ENCODE results near the gene EIF3L.

EIF3L gene

DNA sequence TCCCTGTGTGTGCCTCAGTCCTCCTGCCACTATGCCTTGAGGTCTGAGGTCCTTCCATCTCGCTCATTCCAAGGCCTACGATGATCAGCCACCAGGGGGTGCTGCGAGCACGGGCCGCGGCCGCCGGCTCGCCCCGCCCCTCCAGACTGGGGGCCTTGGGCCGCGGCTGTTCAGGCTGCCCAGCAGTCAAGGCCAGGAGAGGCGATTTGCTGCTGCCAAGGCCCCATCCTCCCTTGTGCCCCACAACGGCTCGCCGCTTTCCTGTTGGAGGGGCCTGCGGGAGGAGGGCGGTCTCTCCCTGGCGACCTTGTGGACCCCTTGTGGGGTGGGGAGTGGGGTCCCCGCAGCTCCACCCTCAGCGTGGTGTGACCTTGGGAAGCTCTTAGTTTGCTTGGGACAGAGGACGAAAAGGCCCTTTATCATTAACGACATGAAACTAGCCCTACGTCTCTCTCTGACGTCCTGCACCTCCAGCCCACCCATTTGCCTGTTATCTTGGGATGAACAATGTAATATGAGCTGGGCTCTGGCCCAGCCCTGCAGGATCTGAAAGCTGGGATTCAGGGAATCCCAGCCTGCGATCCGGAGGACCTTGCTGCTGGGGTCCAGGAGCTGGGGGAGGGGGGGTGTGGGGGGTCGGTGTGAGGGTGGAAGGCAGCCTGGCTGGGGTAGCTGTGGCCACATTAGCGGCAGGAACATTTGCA, 31.4 kb upstream of the EIF3L start:
- no peak for FAIRE-seq

DNA sequence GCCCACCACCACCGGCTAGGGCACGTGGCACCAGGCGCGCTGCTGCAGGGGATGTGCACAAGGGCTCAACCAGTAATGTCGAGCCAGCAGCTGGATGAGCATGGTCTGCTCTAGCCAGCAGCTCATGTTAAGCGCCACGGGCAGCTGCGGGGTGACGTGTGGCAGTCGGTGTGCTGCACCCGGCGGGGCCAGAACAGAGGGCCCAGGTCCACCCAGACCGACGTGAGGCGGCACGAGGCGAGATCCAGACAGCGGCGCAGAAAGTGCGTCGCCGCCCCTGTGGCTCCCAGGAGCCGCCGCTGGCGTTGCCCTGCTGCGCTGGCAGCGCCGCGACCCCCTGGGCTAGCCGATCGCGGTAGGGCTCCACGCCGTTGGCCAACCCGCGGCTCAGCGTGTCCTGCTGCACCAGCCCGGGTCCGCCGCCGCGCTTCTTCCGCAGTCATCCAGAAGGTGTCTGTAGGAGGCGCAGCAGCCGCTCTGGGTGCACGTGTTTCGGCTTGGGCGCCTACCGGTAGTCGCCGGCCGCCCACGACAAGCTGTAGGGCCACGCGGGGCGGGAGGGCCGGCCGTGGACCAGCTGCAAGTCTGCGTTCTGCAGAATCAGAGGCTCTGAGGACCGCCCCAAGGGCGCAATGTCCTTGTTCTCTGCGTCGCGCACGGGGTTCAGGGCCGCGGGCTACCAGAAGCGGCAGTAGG, 30.7 kb upstream of the EIF3L start:
- no peak for FAIRE-seq

DNA sequence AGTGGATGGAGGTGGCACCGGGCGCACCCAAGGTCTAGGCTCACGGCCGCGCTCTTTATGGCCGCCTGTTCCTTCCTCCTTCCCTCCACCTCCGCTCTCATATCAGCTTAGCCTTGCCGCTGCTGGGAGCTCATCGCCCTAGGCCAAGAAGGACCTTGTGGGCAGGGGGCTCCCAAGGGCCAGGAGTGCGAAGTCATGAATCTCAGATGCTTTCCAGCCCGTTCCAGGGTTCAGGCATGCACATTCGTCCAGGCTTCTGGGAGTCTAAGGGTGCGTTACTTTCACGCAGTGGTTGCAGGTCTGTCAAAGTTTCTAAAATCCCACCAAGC, 30.1 kb upstream of the EIF3L start:
- no peak for FAIRE-seq

DNA sequence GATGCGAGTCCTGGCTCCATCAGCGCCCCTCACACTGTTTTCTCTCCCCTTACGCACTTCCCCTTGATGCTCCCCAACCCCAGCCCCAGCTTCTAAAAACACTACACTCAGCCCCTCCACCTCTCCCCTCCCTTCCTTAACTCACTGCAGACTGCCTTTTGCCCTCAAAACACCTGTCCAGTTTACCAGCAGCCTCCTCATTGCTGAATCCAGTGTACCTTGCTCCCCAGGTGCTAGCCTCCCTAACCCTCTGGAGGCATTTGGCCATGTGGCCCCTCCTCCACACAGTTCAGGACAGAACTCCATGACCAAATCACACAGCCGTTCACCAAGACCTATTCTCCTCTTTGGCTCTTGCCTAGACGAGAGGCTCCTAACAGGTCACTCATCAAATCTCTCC, 28.9 kb upstream of the EIF3L start:
- FAIRE-seq, result no peak

DNA sequence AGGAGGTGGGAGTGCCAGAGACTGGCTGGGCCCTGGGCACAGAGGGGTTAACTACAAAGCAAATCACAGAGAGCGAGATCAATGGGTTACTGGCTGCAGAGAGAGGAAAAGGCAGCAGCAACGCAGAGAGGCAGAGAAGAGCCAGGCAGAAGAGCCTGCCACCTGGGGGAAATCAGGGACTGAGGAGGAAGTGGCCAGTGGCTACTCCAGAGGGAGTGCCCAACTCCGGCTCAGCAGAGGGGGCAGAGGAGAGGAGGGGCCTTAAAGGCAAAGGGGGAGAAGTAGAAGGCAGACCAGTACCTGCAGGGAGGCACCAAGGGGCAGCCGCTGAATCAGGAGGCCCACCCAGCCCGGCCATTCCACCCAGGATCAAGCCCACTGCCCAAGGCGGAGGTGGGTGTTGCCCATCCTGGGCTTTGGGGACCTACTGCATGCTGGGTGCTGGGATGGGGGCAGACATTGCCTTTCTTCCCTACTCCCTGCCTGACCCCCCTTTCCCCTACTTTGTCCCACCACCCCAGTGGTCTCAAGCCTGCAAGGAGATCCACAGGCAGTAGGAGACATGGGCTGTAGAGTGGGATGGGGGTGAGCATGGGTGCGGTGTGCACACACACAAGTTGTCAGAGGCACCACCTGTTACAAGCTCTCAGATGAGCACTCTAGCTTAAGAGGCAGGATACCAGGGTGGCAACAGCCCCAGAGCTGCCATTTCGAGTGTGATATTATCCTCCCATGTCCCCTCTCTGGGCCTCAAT, 27.0 kb upstream of the EIF3L start:
- FAIRE-seq, result no peak

DNA sequence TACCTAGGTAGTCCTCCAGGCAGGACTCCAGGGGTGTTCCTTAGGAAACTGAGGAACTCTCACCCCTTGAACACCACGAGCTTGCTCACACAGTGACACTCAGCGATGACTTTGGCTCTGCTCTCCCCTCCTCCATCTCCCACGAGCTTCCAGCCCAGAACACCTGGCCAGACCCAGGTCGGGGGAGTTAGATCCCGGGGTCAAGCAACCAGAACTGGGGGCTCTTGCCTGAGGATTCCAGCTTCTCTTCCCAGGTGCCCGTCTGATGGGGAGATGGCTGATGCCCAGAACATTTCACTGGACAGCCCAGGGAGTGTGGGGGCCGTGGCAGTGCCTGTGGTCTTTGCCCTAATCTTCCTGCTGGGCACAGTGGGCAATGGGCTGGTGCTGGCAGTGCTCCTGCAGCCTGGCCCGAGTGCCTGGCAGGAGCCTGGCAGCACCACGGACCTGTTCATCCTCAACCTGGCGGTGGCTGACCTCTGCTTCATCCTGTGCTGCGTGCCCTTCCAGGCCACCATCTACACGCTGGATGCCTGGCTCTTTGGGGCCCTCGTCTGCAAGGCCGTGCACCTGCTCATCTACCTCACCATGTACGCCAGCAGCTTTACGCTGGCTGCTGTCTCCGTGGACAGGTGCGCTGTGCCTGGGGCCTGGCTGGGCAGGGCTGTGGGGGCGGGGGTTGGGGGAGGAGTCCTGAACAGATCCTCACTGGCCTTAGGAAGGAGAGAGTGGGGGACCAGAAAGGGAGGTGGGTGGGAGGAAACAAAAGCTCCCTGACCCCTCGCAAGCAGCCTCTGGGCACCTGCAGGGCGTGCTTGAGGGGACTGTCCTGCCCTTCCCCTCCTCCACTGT, 25.9 kb upstream of the EIF3L start, which contains the start of gene GALR3:
Gene GALR3, plus strand, starts transcription at position 249 of the 852 bp plus-strand sequence. Its CDS starts 25 bp downstream, at position 274.
- FAIRE-seq, result no peak

DNA sequence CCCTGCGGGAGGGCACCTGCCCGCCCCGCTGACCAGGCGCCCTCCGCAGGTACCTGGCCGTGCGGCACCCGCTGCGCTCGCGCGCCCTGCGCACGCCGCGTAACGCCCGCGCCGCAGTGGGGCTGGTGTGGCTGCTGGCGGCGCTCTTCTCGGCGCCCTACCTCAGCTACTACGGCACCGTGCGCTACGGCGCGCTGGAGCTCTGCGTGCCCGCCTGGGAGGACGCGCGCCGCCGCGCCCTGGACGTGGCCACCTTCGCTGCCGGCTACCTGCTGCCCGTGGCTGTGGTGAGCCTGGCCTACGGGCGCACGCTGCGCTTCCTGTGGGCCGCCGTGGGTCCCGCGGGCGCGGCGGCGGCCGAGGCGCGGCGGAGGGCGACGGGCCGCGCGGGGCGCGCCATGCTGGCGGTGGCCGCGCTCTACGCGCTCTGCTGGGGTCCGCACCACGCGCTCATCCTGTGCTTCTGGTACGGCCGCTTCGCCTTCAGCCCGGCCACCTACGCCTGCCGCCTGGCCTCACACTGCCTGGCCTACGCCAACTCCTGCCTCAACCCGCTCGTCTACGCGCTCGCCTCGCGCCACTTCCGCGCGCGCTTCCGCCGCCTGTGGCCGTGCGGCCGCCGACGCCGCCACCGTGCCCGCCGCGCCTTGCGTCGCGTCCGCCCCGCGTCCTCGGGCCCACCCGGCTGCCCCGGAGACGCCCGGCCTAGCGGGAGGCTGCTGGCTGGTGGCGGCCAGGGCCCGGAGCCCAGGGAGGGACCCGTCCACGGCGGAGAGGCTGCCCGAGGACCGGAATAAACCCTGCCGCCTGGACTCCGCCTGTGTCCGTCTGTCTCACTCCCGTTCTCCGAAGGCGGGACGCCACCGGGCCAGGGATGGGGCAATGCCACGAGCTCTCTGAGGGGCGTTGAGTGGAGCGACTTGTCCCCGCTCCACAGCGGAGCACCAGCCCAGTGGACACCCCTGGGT, 24.3 kb upstream of the EIF3L start:
- FAIRE-seq, result no peak

DNA sequence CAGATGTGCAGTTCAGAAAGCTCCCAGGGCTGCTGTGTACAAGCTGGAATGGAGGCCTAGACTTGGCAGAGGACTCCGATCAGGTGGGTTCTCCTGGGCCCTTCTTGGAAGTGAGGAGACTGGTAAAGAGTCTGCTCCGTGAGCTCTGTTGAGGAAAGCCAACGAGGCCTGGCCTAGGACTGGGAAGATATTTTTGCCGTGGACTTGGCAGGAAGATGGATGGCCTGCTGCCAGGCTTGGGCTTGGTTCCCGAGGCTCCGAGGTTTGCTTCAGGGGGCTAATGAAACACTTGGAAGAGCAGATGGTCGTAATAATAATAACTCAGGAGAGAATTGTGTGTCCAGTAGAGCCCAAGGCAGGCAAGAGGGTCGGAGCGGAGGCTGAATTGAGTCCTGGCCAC, 22.2 kb upstream of the EIF3L start:
- FAIRE-seq, result no peak

DNA sequence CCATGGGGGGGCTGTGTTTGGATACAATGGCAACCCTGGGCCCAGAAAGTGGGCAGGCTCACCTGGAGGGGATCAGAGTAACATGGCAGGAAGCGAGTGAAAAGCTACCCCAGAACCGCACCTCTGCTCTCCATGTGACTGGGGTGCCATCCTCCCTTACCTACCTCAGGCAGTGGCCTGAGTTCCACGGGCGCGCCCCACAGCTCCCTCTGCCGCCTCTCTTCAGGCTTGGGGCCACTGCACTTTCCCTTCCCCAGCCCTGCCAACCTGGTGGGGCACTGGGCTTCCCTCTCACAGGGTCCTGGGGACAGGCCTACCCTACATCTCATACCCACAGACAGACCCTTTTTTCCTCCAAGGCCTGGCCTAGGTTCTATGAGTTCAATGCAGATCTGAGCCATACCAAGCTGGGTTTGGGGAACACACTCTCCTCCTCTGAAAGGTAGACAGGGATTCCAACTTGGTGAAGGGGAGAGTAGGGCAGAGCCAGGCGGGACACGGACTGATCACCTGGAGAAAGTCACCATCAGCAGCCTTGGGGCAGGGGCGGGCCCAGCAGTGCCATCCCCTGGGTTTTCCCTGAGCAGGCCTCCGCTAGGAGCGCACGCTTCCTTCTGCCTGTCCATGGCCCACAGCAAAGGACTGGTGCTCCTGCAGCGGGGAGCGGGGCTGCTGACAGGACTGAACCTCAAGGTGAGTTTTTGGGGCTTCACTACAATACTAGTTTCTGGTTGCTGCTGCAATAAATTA, 19.0 kb upstream of the EIF3L start:
- no peak for FAIRE-seq

DNA sequence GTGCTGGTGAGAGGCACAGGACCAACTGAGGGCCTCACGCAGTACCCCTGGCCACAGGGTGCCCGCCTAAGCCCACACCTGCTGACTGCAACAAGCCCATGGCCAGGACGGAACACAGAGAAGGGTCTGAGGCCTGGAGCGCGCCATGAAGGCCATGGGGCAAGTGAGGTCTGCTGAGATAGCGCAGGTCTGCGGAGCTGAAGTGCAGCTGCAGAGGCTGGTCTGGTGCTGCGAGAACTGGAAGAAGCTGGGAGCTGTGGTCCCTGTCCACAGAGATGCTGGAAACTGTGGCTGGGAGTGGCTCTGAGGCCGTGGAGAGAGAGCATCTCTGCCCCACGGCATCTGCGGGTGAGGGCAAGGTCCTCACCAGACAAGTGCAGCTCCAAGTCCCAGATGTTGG, 17.7 kb upstream of the EIF3L start:
- no peak for FAIRE-seq

DNA sequence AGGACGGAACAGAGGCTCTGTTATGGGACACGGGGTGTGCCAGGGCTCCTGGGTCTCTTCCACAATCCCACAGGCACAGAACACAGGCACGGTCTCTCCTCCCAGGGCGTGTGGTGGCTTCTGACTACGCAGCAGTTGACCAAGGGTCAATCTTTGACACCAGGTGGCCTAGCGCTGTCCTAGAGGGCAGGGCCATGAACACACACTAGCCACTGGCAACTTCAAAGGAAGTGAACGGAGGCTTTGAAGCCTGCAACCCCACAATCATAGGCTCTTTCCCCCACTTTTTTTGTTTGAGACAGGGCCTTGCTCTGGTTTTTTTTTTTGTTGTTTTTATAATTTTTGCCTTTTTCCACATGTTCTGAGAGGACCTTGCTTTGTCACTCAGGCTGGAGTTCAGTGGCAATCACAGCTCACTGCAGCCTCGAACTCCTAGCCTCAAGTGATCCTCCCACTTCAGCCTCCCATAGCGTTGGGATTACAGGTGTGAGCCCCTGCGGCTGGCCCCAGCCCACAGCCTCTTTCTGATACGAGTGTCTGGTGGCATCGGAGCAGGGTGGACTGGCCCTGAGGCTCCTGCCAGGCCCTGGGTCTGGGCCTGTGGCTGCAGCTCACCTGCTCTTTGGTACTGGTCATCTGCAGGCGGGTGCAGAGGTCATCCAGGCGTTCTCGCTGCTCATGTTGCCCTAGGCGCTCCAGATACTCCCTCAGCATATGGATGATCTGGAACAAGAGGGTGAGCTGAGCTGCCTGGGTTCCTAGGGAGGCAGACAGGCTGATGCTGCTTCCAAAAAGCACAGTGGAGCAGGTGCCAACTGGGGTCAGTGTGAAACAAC, 17.0 kb upstream of the EIF3L start:
- no peak for FAIRE-seq

DNA sequence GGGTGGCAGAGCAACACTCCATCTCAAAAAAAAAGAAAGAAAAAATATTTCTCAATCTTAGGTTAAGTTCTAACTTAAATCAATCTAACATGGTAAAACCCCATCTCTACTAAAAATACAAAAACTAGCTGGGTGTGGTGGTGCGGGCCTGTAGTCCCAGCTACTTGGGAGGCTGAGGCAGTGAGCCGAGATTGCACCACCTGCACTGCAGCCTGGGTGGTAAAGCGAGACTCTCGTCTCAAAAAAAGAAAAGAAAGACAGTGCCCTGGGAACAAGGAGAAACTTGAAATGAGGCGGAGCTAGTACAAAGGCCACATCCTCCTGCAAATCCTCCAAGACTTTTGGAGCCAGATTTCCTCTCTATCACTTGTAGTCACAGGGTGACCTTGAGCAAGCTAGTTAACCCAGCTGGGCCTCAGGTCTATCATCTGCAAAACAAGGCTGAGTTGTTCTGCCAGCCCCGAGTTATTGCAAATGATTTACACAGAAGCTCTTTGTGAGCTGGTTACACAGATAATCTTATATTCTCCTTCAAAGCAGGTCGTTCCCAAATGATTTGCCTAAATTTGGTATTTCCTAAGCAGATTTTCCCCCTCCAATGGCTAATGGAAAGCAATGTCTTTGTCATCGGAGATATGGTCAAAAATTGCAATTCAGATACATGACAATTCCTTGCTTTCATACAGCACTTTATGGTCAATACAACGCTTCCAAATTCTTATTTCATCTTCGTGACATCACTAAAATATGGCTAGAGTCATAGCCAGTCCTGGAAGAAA, 7.0 kb upstream of the EIF3L start:
- no peak for FAIRE-seq

DNA sequence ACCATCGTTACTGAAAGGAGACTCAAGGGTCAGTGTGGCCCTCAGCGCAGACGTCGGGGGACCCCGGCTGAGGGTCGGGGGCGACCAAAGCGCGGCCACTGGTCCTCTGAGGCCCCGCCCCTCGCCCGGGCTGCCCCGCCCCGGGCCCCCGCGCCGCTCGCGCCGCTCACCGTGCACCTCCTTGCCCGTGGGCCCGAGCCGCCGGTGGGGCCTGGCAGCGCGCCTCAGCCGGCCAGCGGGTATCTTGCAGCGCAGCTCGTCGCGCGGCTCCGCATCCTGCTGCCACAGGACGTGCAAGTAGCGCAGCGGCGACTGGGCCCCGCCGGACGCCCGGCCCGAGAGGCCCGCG, 5.5 kb upstream of the EIF3L start:
- no peak for FAIRE-seq

DNA sequence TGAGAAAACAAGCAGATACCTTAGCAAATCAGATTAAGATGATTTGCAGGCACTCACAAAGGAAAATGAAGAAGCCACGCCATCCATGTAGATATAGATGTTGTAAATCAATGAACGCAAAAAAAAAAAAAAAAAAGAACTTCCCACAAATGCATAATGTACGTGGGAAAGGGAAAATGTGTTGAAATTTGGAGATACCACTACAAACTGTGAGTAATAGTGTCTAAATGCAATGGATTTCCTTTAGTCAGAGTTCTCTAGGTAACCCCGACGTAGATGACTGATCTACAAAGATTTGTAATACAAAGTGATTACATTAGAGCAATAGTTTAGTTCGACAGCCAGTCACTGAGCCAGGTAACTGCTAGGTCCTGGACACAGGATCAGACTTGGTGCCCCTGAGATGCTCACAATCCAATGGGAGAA, 4.3 kb upstream of the EIF3L start:
- FAIRE-seq, result no peak

DNA sequence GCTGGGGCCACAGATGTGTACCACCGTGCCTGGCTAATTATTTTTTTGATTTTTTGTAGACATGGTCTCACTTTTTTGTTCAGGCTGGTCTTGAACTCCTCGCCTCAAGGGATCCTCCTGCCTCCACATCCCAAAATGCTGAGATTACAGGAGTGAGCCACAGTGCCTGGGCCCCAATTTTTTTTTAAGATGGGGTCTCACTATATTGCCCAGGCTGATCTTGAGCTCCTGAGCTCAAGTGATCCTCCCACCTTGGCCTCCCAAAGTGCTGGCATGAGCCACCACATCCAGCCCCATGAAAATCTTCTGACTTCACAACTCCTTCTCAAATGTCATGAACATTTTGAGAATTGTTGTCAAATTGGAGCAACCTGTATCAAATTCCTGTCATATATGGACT, 2.8 kb upstream of the EIF3L start:
- no peak for FAIRE-seq

DNA sequence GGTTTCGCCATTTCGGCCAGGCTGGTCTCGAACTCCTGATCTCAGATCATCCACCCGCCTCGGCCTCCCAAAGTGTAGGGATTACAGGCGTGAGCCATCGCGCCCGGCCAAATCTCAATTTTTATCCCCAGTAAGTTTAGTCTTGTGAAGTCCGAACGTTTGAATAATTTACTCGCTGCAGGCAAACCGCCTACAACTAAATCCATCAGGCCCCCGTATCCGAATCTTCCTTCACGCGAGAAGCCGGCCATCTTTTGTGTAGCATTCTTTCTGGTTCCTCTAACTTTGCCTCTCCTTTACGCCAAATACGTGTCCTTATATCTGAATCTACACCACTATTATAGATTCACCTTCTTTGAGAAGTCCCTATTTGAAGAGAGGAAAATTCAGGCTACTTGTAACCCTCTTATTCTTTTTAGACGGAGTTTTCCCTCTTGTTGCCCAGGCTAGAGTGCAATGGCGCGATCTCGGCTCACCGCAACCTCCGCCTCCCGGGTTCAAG, 581 bp upstream of the EIF3L start:
- FAIRE-seq, result no peak

DNA sequence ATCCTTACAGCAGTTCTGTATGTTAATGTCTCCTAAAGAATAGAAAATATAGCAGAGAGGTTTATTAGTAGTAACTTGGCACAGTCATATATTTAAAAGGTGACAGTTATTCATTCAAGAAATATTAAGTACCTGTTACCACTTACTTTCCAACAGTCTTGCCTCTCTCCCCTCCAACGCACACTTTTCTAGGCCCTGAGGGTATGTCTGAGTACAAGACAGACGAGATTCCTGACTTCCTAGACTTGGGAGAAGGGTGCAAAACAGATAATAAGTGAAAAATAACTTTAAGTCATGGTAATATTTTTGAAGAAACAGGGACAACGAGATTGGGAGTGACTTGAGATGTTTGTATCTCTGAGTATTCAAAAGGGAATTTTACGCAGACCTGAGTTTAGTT, 1.6 kb downstream of the EIF3L start:
- FAIRE-seq, result no peak

DNA sequence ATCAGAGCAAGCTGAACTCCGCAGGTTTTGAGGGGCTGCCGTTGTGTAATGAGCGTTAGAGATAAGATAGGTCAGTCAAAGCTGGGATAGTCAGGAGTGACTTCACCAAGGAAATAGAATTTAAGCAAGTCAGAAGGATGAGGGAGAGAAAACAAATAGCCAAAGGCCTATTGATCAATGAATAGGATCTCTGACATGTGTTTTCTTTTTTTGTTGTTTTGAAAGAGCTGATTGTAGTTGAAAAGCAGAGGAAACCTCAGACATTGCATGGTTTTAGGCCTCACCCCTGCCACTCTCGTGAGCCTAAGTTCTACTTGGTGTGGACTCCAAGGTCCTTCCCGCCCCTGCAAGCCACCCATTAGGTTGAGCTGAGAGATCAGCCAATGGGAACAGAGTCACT, 3.2 kb downstream of the EIF3L start:
- no peak for FAIRE-seq

DNA sequence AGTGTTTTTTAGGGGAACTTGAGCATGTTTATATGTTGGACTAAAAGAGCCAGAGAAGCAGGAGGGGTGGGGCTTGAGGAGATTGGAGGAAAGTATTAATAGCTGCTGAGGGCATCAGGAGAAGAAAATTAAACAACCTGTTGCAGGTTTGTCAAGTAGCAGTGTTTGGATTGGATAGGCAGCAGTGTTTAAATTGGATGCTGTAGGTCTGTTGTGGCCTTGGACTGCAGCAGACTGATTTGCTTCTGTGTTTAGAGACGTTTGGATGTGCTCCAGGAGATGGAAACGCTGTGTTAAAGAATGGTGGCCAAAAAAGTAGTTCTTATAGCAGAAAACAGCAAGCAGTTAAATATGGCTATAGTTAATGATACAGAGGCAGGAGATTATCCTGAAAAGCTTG, 5.7 kb downstream of the EIF3L start:
- no peak for FAIRE-seq
